ENCODE results near the gene RSPO4. TPM values are rescaled to one million over a fixed set of nuclear protein-coding genes. Genes with fewer than 3 reads are reported as not detected.
A peak's percentile ranks its signal among the peaks of the same experiment; 100 is the strongest.

The RSPO4 gene
- total and polyA plus RNA-seq, 2 donors (not counting 1 experiment from before 2014, with no cell fraction given): not detected

GRCh38 chr20:953742-954141 lies 48.4 kb downstream of the RSPO4 start:
- no peak overlapping the region for H3K27ac ChIP-seq (ENCODE audit: insufficient read depth, low read length)
- no peak overlapping the region for H3K9ac ChIP-seq (ENCODE audit: insufficient read depth, low read length)
- H3K4me1 ChIP-seq (ENCODE audit: control insufficient read depth, extremely low read depth, insufficient read depth, low read length): no peaks in the 10 kb centered on the region
- TF ChIP-seq EZH2 (IDR thresholded peaks at IDR 0.05; ENCODE audit: low read length, missing control alignments) (no peak), CTCF (conservative IDR thresholded peaks at IDR 0.05 in 1 of 2, IDR thresholded peaks at IDR 0.05 in 1 of 2; ENCODE audit: low read depth in 1 of 2, low read length in 2 of 2) (peak; percentile 13 to 26)
- H3K79me2 ChIP-seq (ENCODE audit: control insufficient read depth, insufficient read depth, low read length): no peaks in the 10 kb centered on the region
- no peaks in the 10 kb centered on the region for H3K36me3 ChIP-seq (ENCODE audit: control insufficient read depth, insufficient read depth, low read length)
- no peak overlapping the region for H2AFZ ChIP-seq (ENCODE audit: low read length)
- no peak overlapping the region for H3K4me3 ChIP-seq (replicated peaks in 1 of 4; ENCODE audit: control extremely low read depth in 1 of 4, insufficient read depth in 1 of 4, low read depth in 3 of 4, low read length in 4 of 4)
- H4K20me1 ChIP-seq (ENCODE audit: control insufficient read depth, extremely low read depth, insufficient read depth, low read length): no peaks in the 10 kb centered on the region
- H3K4me2 ChIP-seq (ENCODE audit: extremely low read depth, insufficient read depth, low read length): no peak overlapping the region
- H3K9me3 ChIP-seq (ENCODE audit: control insufficient read depth, insufficient read depth, low read depth, low read length): no peaks in the 10 kb centered on the region
- H3K27me3 ChIP-seq (ENCODE audit: control insufficient read depth, insufficient read depth, low read length): no peaks in the 10 kb centered on the region
- no peak for DNase-seq (ENCODE audit: low read depth in 2 of 2)

GRCh38 chr20:952196-952795 lies 49.8 kb downstream of the RSPO4 start:
- TF ChIP-seq EZH2 (IDR thresholded peaks at IDR 0.05; ENCODE audit: low read length, missing control alignments) (no peak), CTCF (conservative IDR thresholded peaks at IDR 0.05 in 1 of 2, IDR thresholded peaks at IDR 0.05 in 1 of 2; ENCODE audit: low read depth in 1 of 2, low read length in 2 of 2) (no peak)
- no peak overlapping the region for H3K4me3 ChIP-seq (replicated peaks in 1 of 4; ENCODE audit: control extremely low read depth in 1 of 4, insufficient read depth in 1 of 4, low read depth in 3 of 4, low read length in 4 of 4)
- no peak overlapping the region for H2AFZ ChIP-seq (ENCODE audit: low read length)
- H3K4me2 ChIP-seq (ENCODE audit: extremely low read depth, insufficient read depth, low read length): no peak overlapping the region
- H3K79me2 ChIP-seq (ENCODE audit: control insufficient read depth, insufficient read depth, low read length): no peaks in the 10 kb centered on the region
- H3K9ac ChIP-seq (ENCODE audit: insufficient read depth, low read length): no peak overlapping the region
- no peaks in the 10 kb centered on the region for H3K9me3 ChIP-seq (ENCODE audit: control insufficient read depth, insufficient read depth, low read depth, low read length)
- no peak for DNase-seq (ENCODE audit: low read depth in 2 of 2)
- no peak overlapping the region for H3K27ac ChIP-seq (ENCODE audit: insufficient read depth, low read length)
- H4K20me1 ChIP-seq (ENCODE audit: control insufficient read depth, extremely low read depth, insufficient read depth, low read length): no peaks in the 10 kb centered on the region
- H3K27me3 ChIP-seq (ENCODE audit: control insufficient read depth, insufficient read depth, low read length): no peaks in the 10 kb centered on the region
- H3K36me3 ChIP-seq (ENCODE audit: control insufficient read depth, insufficient read depth, low read length): no peaks in the 10 kb centered on the region
- no peaks in the 10 kb centered on the region for H3K4me1 ChIP-seq (ENCODE audit: control insufficient read depth, extremely low read depth, insufficient read depth, low read length)

- DNase-seq (ENCODE audit: low read depth in 2 of 2): no peak
- H3K9ac ChIP-seq (ENCODE audit: insufficient read depth, low read length): no peak overlapping the region
- no peak overlapping the region for H3K4me3 ChIP-seq (replicated peaks in 1 of 4; ENCODE audit: control extremely low read depth in 1 of 4, insufficient read depth in 1 of 4, low read depth in 3 of 4, low read length in 4 of 4)
- H3K9me3 ChIP-seq (ENCODE audit: control insufficient read depth, insufficient read depth, low read depth, low read length): no peaks in the 10 kb centered on the region
- no peak overlapping the region for H3K4me2 ChIP-seq (ENCODE audit: extremely low read depth, insufficient read depth, low read length)
- no peaks in the 10 kb centered on the region for H3K36me3 ChIP-seq (ENCODE audit: control insufficient read depth, insufficient read depth, low read length)
- TF ChIP-seq CTCF (conservative IDR thresholded peaks at IDR 0.05 in 1 of 2, IDR thresholded peaks at IDR 0.05 in 1 of 2; ENCODE audit: low read depth in 1 of 2, low read length in 2 of 2) (no peak), EZH2 (IDR thresholded peaks at IDR 0.05; ENCODE audit: low read length, missing control alignments) (no peak)
- no peaks in the 10 kb centered on the region for H3K79me2 ChIP-seq (ENCODE audit: control insufficient read depth, insufficient read depth, low read length)
- no peaks in the 10 kb centered on the region for H4K20me1 ChIP-seq (ENCODE audit: control insufficient read depth, extremely low read depth, insufficient read depth, low read length)
- H3K4me1 ChIP-seq (ENCODE audit: control insufficient read depth, extremely low read depth, insufficient read depth, low read length): no peaks in the 10 kb centered on the region
- no peak overlapping the region for H2AFZ ChIP-seq (ENCODE audit: low read length)
- no peaks in the 10 kb centered on the region for H3K27me3 ChIP-seq (ENCODE audit: control insufficient read depth, insufficient read depth, low read length)
- H3K27ac ChIP-seq (ENCODE audit: insufficient read depth, low read length): no peak overlapping the region
Measured at GRCh38 chr20:951384-952169, 50.5 kb downstream of the RSPO4 start.

Data from fibroblast of lung (primary cell).